DMS153 (cell line): Measurements from ENCODE around the gene MRPS27.

Experiments used
- DNase-seq: peaks from one replicate; lab custom pipeline; 2025; lab: John Stamatoyannopoulos, UW

The MRPS27 gene

GRCh38 chr5:72290356-72291133 is 29.5 kb downstream of the MRPS27 start:
- DNase-seq, result no peak

DNA sequence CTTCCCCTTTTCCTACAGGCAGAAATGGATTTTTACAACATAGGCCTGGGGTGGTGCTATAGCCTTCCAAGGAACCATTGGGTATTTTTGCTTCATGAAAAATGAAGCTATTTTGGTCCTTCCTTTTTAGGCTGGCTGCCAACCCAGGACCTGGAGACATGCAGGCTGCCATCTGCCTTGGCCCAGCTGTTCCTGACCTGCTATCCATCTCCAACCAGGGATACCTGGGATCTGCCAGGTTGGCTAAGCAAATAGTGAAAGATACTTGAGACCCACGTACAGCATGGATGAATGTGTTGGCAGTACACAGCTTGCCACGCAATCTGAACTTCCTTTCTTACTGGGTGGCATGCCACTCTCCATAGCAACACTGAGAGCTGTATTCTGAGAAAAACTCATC is 31.1 kb downstream of the MRPS27 start:
- DNase-seq, result peak; percentile 83

DNA sequence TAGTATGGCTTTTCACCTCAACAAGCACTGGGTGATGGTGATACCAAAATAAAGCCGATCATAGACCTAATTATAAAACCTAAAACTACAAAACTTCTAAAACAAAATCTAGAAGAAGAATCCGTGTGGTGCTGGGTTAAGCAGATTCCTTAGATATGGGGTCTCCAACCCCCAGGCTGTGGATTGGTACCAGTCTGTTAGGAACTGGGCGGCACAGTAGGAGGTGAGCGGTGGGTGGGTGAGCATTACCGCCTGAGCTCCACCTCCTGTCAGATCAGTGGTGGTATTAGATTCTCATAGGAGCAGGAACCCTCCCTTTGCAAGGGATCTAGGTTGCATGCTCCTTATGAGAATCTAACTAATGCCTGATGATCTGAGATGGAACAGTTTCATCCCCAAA is 33.2 kb downstream of the MRPS27 start:
- no peak for DNase-seq

- DNase-seq, result no peak
Measured at GRCh38 chr5:72285424-72285821, 34.6 kb downstream of the MRPS27 start.

DNA sequence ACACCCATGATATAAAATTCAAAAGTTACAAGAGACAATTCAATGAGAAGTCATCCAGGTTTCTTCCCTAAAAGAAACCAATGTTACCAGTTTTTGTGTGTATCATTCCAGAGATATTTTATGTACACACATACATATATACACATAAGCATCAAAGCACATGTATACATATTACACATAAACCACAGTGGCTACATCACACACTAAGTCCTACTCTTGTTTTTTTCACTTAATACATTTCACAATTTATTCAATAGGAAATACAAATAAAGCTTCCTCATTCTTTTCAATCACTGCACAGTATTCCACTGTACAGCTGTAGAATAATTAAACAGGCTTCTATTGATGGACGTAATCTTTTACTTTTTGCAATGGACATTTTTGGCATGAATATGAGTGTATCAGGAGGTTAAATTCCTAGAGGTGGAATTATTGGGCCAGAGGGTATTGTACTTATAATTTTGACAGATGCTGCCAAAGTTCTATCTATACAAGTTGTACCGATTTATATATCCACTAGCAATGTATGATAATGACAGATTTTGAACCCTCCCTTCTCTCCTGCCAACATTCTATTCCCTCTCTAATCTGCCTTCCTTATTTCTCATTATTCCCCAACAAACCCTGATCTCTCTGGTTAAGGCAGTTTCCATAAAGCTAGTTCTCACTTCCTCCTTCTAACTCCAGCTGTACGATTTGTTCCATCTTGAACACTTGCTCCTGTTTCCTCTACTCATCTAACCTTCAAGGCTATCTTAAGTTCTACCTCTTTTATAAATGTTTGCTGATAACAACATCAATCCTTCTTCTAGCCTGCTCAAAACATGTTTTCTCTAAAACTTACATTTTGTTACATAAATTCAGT is 35.2 kb downstream of the MRPS27 start:
- no peak for DNase-seq

DNA sequence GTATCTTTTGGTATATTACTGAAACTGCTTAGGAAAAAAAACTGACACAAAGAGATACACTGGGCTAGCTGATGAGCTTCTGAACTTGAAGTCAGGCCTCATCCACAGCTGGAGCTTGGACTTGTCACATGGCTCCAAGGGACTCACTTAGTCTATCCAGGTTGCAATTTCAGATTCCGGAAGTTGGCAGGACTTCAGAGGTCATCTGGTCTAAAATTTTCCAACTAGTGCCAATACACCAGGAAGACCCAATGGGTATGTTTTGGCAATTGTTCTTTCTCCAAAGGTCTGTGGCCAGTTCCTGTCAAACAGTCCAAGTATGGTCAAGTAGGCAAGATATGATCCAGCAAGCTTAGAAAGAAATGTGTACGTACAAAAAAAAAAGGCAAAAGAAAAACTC is 36.7 kb downstream of the MRPS27 start:
- no peak for DNase-seq

- no peak for DNase-seq
Measured at GRCh38 chr5:72282878-72283277, 37.2 kb downstream of the MRPS27 start.

DNA sequence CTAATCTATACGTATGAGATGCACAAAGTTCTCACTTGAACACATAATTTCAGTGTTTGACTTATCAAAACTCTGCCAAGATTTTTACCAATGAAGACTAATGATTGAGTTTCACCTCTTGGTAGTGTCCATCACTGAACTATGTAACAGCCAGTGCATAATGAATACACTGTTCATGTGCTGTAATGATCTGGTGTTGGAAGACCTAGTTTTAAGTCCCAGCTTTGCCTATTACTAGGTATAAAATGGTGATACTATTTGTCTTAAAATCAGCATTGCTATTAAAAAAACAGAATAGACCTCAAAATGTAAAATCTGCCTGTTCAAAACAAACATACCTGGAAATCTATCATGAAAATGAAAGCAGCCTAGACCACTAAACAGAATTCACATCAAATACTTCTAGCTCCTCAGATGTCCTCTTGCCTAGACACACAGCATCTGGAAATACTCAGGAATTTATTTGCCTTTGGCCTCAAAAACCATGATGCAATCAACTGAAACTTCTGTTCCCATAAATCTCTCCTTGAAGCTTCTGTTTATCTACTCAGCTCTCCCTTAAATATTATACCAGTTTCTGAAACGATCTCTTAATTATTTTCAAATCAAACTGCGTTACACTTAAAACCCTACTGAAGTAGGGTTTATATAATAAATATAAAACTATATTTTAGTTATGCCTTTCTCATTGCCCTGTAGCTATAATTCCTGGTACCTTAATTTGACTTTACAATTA is 38.1 kb downstream of the MRPS27 start:
- no peak for DNase-seq

DNA sequence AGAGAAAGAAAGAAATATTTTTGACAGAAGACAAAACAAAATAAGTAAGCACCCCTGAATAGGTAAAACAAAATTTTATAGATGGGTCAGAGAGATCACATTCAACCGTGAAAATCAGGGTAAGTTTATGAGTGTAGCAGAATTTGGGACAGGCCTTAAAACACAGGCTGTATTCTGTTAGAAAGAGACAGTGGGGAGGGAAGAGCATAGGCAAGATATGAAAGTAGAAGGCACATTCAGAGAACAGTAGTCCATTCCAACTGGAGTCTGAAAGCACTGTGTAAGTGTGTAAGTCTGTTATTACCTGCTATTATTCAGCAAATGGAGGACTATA is 38.6 kb downstream of the MRPS27 start:
- no peak for DNase-seq

- DNase-seq, result no peak
Measured at GRCh38 chr5:72280581-72281069, 39.4 kb downstream of the MRPS27 start.

GRCh38 chr5:72276219-72276752 is 43.8 kb downstream of the MRPS27 start:
- no peak for DNase-seq

GRCh38 chr5:72273547-72273946 is 46.5 kb downstream of the MRPS27 start:
- DNase-seq, result no peak

GRCh38 chr5:72272398-72272797 is 47.6 kb downstream of the MRPS27 start:
- no peak for DNase-seq

- DNase-seq, result no peak
Measured at GRCh38 chr5:72271702-72272101, 48.3 kb downstream of the MRPS27 start.

- DNase-seq, result no peak
Measured at GRCh38 chr5:72270037-72270436, 50.0 kb downstream of the MRPS27 start.

DNA sequence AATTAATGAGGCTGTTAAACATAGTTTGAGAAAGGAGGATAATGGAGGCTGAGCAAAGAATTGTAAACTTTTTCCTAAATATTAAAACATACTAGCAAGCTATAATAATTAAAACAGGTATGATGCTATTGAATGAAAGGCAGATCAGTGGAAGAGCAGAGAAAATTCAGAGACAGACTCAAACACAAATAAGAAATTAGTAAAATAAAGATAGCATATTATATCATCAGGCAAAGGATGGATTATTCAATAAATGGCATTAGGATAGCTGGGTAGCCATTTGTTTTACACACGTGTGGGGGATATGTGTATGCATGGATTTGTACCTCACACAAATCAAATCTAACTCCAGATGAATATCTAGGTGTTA is 50.6 kb downstream of the MRPS27 start:
- no peak for DNase-seq

DNA sequence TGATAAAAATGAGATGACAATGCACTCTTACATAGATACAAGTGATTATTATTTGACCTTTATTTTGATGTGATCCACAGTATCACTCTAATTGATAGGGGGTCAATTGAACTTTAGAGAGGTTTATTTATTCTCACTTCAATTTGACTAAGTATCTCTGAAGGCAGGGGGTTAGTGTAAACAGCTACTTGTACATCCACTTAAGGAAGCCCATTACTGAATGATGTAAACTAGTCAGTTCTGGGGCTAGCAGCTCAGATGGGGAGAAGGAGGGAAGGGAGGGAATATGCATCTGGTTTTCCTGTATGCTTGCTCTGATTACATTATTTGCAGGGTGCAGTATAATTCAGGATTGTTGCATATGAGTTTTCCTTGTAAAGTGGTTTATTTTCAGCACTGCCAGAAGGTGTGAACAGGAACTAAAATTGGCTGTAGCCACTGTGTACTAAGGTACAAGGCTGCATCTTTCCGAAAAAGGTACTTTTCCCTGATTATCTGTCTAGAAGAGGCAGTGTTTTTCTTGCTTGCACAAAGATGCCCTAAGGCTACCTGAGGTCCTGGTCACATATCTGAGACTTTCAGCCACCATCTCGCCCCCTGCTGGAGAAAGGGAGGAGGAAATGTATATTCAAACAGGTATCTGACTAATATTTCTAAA is 51.2 kb downstream of the MRPS27 start:
- no peak for DNase-seq

DNA sequence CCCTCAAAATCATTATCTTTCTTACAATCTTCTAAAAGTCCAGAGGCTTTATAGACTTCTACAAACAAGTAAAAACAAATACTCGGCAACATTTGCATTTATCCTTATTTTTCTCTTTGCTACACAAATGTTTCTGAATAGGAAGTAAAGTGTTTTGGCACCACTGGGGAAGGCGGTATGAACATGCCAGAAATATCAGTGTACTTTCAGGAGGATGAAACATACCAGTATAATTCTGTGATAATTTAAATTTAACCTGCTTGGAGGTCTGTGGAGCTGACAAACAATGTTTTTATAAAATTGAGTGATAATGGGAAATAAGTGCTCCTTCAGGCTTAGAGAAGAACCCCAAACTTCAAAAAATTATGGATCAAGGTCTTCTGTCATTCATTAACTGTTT is 51.8 kb downstream of the MRPS27 start:
- no peak for DNase-seq

- DNase-seq, result no peak
Measured at GRCh38 chr5:72267685-72268084, 52.4 kb downstream of the MRPS27 start.

DNA sequence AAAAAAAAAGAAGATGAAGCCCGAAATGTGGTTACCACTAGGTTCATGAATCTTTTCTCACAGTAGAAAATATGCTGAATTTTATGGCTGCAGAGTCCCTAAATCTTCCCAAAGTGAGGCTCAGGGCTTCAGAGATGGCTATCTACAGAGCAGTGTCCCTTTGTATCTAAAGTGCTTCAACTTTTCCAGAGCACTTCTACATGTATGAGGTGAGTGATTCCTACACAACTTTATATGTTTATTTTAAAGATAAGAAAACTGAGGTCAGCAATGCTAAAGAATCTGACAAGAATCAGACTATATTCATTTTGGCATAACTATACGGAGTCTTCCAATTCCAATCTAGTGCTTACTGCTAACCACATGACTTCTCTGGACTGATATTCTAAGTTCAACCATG is 53.2 kb downstream of the MRPS27 start:
- no peak for DNase-seq

DNA sequence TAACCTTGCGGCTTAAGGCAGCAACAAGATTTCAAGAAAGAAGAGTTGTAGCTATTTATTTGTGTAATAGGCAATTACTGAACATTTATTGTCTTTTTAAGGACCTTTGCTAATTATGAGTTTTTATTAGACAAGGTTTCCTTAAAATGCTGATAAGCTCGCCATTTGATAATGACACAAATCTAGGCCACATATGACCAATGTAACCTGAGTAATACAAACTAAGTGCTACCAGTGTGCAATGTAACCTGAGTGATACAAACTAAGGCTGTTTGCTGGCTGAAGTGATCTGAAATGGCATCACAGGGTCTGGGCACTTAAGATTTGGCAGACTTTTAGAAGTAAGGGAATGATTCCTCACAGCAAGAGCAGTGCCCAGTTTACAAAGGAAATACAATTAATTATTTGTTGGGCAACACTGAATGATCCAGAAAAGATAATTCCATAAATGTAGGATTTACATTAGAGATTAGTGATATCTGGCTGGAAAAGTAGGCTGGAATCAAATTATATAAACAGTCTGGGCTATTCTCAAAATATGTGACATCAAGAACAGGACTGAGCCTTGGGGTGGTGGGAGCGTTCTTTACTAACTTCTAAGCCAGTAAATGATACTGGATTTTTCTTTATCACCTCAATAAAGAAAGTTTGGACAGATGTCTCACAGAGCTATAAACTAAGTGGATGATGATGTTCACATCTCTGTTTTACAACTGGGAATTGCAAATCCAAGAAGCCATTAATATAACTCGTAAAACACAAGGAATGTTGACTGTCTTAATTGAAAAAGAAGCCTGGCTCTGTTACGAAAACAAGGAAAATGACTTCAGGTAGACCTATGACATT is 54.8 kb downstream of the MRPS27 start:
- no peak for DNase-seq
